IMR-90 (cell line): ENCODE data around the gene RGSL1. TPM values are rescaled to one million over a fixed set of nuclear protein-coding genes. Genes with fewer than 3 reads are reported as not detected.

Experiments used
- ATAC-seq: fragments of 200-7000 bp; cut with Tn5 transposase; 2 replicates; pipeline ENCODE4 v1.9.1; 2020; ENCODE audit warnings: low read depth, mild to moderate bottlenecking, moderate library complexity
- BruUV-seq: library from RNA; stranded (reverse); fragments of 400-500 nt; replicated peaks from 2 replicates; lab custom pipeline; 2021; lab: Mats Ljungman, UMichigan
- CTCF ChIA-PET: fragments of 300-600 bp; formaldehyde crosslinking; extraction: SDS; loops from one replicate; lab custom pipeline; 2021; ENCODE audit warnings: antibody characterized with exemption; lab: Yijun Ruan, JAX
- POLR2A ChIA-PET: fragments of 300-600 bp; sonication (Branson Sonifier 250); formaldehyde crosslinking; loops from one replicate; lab custom pipeline; 2022; ENCODE audit warnings: antibody characterized with exemption; ENCODE audit not compliant: unreplicated experiment; lab: Charles Lee
- DNase-seq: peaks from one replicate; pipeline ENCODE4 v3.0.0; 2013
- H2AFZ ChIP-seq: replicated peaks from 2 replicates; pipeline ENCODE3; 2013; ENCODE audit warnings: low read length, mild to moderate bottlenecking; ENCODE audit not compliant: poor library complexity
- H2AK5ac ChIP-seq: 2 replicates; pipeline ENCODE4 v1.6.1; 2013; ENCODE audit warnings: low read depth, low read length, inconsistent platforms
- H2AK9ac ChIP-seq: replicated peaks from 2 replicates; pipeline ENCODE3; 2013; ENCODE audit warnings: mild to moderate bottlenecking, low read depth, low read length, moderate library complexity; ENCODE audit not compliant: poor library complexity
- H2BK120ac ChIP-seq: 2 replicates; pipeline ENCODE4 v1.6.1; 2013; ENCODE audit warnings: low read depth, low read length, inconsistent platforms
- H2BK15ac ChIP-seq: 3 replicates; pipeline ENCODE4 v1.6.1; 2013; ENCODE audit warnings: low read depth, low read length, inconsistent platforms
- H2BK20ac ChIP-seq: 2 replicates; pipeline ENCODE4 v1.6.1; 2013; ENCODE audit warnings: low read depth, mild to moderate bottlenecking, inconsistent platforms, low read length, moderate library complexity
- H2BK5ac ChIP-seq: 2 replicates; pipeline ENCODE4 v1.6.1; 2013; ENCODE audit warnings: mild to moderate bottlenecking, low read depth, low read length, inconsistent platforms; ENCODE audit not compliant: poor library complexity, severe bottlenecking
- H3K14ac ChIP-seq: replicated peaks from 2 replicates; pipeline ENCODE4 v1.6.1; 2013; ENCODE audit warnings: low read depth, low read length, inconsistent platforms
- H3K18ac ChIP-seq: 2 replicates; pipeline ENCODE4 v1.6.1; 2013; ENCODE audit warnings: low read depth, low read length, control low read depth
- H3K23ac ChIP-seq: 2 replicates; pipeline ENCODE4 v1.6.1; 2013; ENCODE audit warnings: low read depth, low read length, inconsistent platforms
- H3K27ac ChIP-seq: 2 replicates; pipeline ENCODE4 v1.5.1; 2013; ENCODE audit warnings: mild to moderate bottlenecking, control low read depth, low read length; ENCODE audit not compliant: insufficient read depth
- H3K27me3 ChIP-seq: 2 replicates; pipeline ENCODE4 v1.6.1; 2013; ENCODE audit warnings: low read length; ENCODE audit not compliant: control insufficient read depth, insufficient read depth
- H3K36me3 ChIP-seq: 2 replicates; pipeline ENCODE4 v1.6.1; 2013; ENCODE audit warnings: low read length, mixed read lengths; ENCODE audit not compliant: control insufficient read depth, insufficient read depth
- H3K4ac ChIP-seq: 2 replicates; pipeline ENCODE4 v1.6.1; 2013; ENCODE audit warnings: low read depth, low read length, inconsistent platforms
- H3K4me1 ChIP-seq: 2 replicates; pipeline ENCODE4 v1.6.1; 2013; ENCODE audit warnings: low read length, mixed read lengths; ENCODE audit not compliant: control insufficient read depth, insufficient read depth
- H3K4me2 ChIP-seq: 2 replicates; pipeline ENCODE4 v1.6.1; 2013; ENCODE audit warnings: low read depth, mild to moderate bottlenecking, control low read depth, low read length, moderate library complexity
- H3K4me3 ChIP-seq: 2 replicates; pipeline ENCODE4 v1.5.1; 2013; ENCODE audit warnings: low read depth, mild to moderate bottlenecking, control low read depth, low read length, moderate library complexity; ENCODE audit not compliant: insufficient read depth
- H3K56ac ChIP-seq: 2 replicates; pipeline ENCODE4 v1.6.1; 2013; ENCODE audit warnings: low read length, inconsistent platforms; ENCODE audit not compliant: insufficient read depth; ENCODE audit errors: extremely low read depth
- H3K79me1 ChIP-seq, 2 experiments: 2 replicates each; pipeline ENCODE4 v1.6.1; 2013; ENCODE audit warnings: low read length in 2 of 2, inconsistent platforms in 1 of 2, low read depth in 1 of 2
- H3K9ac ChIP-seq: 2 replicates; pipeline ENCODE4 v1.6.1; 2013; ENCODE audit warnings: low read depth, low read length, control low read depth
- H3K9me1 ChIP-seq: 2 replicates; pipeline ENCODE4 v1.6.1; 2013; ENCODE audit warnings: low read length, inconsistent platforms; ENCODE audit not compliant: insufficient read depth
- H3K9me3 ChIP-seq: 2 replicates; pipeline ENCODE4 v1.6.1; 2013; ENCODE audit warnings: low read length; ENCODE audit not compliant: control insufficient read depth, insufficient read depth
- H4K20me1 ChIP-seq: 2 replicates; pipeline ENCODE4 v1.6.1; 2013; ENCODE audit warnings: low read length, inconsistent platforms; ENCODE audit not compliant: insufficient read depth
- H4K5ac ChIP-seq: 2 replicates; pipeline ENCODE4 v1.6.1; 2013; ENCODE audit warnings: mild to moderate bottlenecking, low read depth, low read length, control low read depth
- H4K8ac ChIP-seq, 2 experiments: 2 replicates each; pipeline ENCODE4 v1.6.1; 2013; ENCODE audit warnings: low read depth in 2 of 2, low read length in 2 of 2, control low read depth in 1 of 2, inconsistent platforms in 1 of 2
- H4K91ac ChIP-seq: 2 replicates; pipeline ENCODE4 v1.6.1; 2013; ENCODE audit warnings: low read depth, low read length, inconsistent platforms; ENCODE audit not compliant: insufficient read depth
- CHD1 ChIP-seq: IDR thresholded peaks from 2 replicates; pipeline ENCODE4 v1.6.1; 2012; ENCODE audit warnings: low read depth, low read length, improper control_type of control experiment
- MAFK ChIP-seq: IDR thresholded peaks from 2 replicates; pipeline ENCODE4 v1.6.1; 2012; ENCODE audit warnings: low read depth, low read length, improper control_type of control experiment
- RAD21 ChIP-seq: IDR thresholded peaks from 2 replicates; pipeline ENCODE4 v1.6.1; 2012; ENCODE audit warnings: low read length, improper control_type of control experiment
- WGBS, 2 experiments: methylation state at CpG; one replicate each; pipeline versions ENCODE4 v1.1.5 to v1.1.7; 2013; ENCODE audit warnings: missing lambda C conversion rate in 2 of 2; ENCODE audit not compliant: insufficient read length in 1 of 2; ENCODE audit errors: extremely low coverage in 2 of 2; 5-methylcytosine and 5-hydroxymethylcytosine counted together
- dilution Hi-C: fragments of 300-500 bp; cut with HindIII; formaldehyde crosslinking; loops from one replicate; pipeline ENCODE4 v1.14.3; 2018; ENCODE audit warnings: low sequenced_read_pairs; ENCODE audit not compliant: unreplicated experiment
- in situ Hi-C: fragments of 300-500 bp; cut with MboI; formaldehyde crosslinking; loops from 3 replicates; pipeline ENCODE4 v1.14.3; 2019; ENCODE audit warnings: low sequenced_read_pairs, inconsistent platforms, mixed read lengths
- intact Hi-C: fragments of 100-400 bp; cut with micrococcal nuclease; formaldehyde crosslinking; loops from 2 replicates; pipeline ENCODE4 v1.10.0; 2022
- polyA plus RNA-seq, 3 experiments: library from polyadenylated mRNA; depleted of rRNA; stranded (reverse); fragments of >200 nt; gene quantifications; 2 replicates each; pipeline ENCODE4 v1.2.3, GENCODE V29; 2012; ENCODE audit warnings: low replicate concordance in 1 of 3
- total RNA-seq: library from RNA; depleted of rRNA; stranded (reverse); fragments of >200 nt; gene quantifications from 2 replicates; pipeline ENCODE4 v1.2.3, GENCODE V29; 2012

Gene RGSL1
- total and polyA plus RNA-seq, 2 of the 4 experiments (the other 2 are of a cell fraction): not detected

GRCh38 chr1:182515556-182515955 lies 65.6 kb downstream of the RGSL1 start:
- Histone ChIP-seq H3K4me2 (no peak overlapping the region), H2BK120ac (no peak overlapping the region)

More at GRCh38 chr1:182515556-182515955, 65.6 kb downstream of the RGSL1 start:
- in situ Hi-C loops: no loop called here
- CTCF ChIA-PET: no interaction called here
- H3K14ac ChIP-seq: no peak overlapping the region
- H3K27me3 ChIP-seq: no peaks in the 10 kb centered on the region
- H4K5ac ChIP-seq: no peak overlapping the region
- BruUV-seq: no TSS peak
- no peaks in the 10 kb centered on the region for H3K9me3 ChIP-seq
- no peak overlapping the region for H3K27ac ChIP-seq
- H3K79me1 ChIP-seq: no peaks in the 10 kb centered on the region
- no peaks in the 10 kb centered on the region for H3K36me3 ChIP-seq
- H4K8ac ChIP-seq: no peak overlapping the region
- no peak overlapping the region for H3K18ac ChIP-seq
- H3K4me3 ChIP-seq: no peak overlapping the region
- H3K56ac ChIP-seq: no peak overlapping the region
- WGBS, 2 experiments: 94% methylated on average over 3 of the region's 17 CpGs; no CpG with 5 or more reads in 1 of the 2 experiments
- no peak overlapping the region for H2BK20ac ChIP-seq
- TF ChIP-seq CHD1 (no peak), RAD21 (no peak), MAFK (no peak)
- no peak overlapping the region for H3K9ac ChIP-seq
- no peak for ATAC-seq
- no peak overlapping the region for H2BK5ac ChIP-seq
- no peak overlapping the region for H3K4ac ChIP-seq
- no peak overlapping the region for H3K23ac ChIP-seq
- POLR2A ChIA-PET: no interaction called here
- H2AK5ac ChIP-seq: no peak overlapping the region
- H4K20me1 ChIP-seq: no peaks in the 10 kb centered on the region
- no peak for DNase-seq
- intact Hi-C loops: no loop called here
- H3K4me1 ChIP-seq: no peaks in the 10 kb centered on the region
- no peak overlapping the region for H2AK9ac ChIP-seq
- no peak overlapping the region for H2BK15ac ChIP-seq
- dilution Hi-C loops: no loop called here
- H3K9me1 ChIP-seq: no peaks in the 10 kb centered on the region
- no peak overlapping the region for H2AFZ ChIP-seq
- H4K91ac ChIP-seq: no peak overlapping the region
